ENCODE data around the gene TRIP6. TPM values are rescaled to one million over a fixed set of nuclear protein-coding genes. Genes with fewer than 3 reads are reported as not detected.

The TRIP6 gene
- total and polyA plus RNA-seq, 5 donors from 2014 or later = 2.8 to 8.4 (median 3.7) TPM

GRCh38 chr7:100824499-100825214, 42.5 kb upstream of the TRIP6 start:
- Histone ChIP-seq H3K27ac (ENCODE audit: insufficient read depth, low read length, poor library complexity, severe bottlenecking) (no peak overlapping the region), H3K9me3 (ENCODE audit: control insufficient read depth in 2 of 2, low read length in 2 of 2) (no peaks in the 10 kb centered on the region), H3K27me3 (ENCODE audit: control insufficient read depth, insufficient read depth, low read length) (peaks cover 6% of the 10 kb centered on the region), H3K4me3 (ENCODE audit: low read depth, low read length) (no peak overlapping the region), H3K36me3 (ENCODE audit: control insufficient read depth, insufficient read depth, low read length) (no peaks in the 10 kb centered on the region), H3K4me1 (ENCODE audit: control insufficient read depth, insufficient read depth, low read length, poor library complexity, severe bottlenecking) (peaks cover 20% of the 10 kb centered on the region)
- no peak for DNase-seq
- Mint-ChIP-seq H3K4me3 (no peak overlapping the region), H3K36me3 (no peaks in the 10 kb centered on the region), H3K9me3 (peaks cover 0 to 2% (median 0%) of the 10 kb centered on the region in 7 donors), H3K27ac (no peak overlapping the region), H3K27me3 (peaks cover 49% of the 10 kb centered on the region), H3K4me1 (peaks cover 0 to 23% (median 13%) of the 10 kb centered on the region in 4 donors)
- no peak for ATAC-seq (ENCODE audit: low read depth in 2 of 2)

GRCh38 chr7:100825215-100825671, 41.9 kb upstream of the TRIP6 start:
- Histone ChIP-seq H3K4me1 (ENCODE audit: control insufficient read depth, insufficient read depth, low read length, poor library complexity, severe bottlenecking) (peaks cover 20% of the 10 kb centered on the region), H3K9me3 (ENCODE audit: control insufficient read depth in 2 of 2, low read length in 2 of 2) (no peaks in the 10 kb centered on the region), H3K27ac (ENCODE audit: insufficient read depth, low read length, poor library complexity, severe bottlenecking) (no peak overlapping the region), H3K36me3 (ENCODE audit: control insufficient read depth, insufficient read depth, low read length) (no peaks in the 10 kb centered on the region), H3K4me3 (ENCODE audit: low read depth, low read length) (no peak overlapping the region), H3K27me3 (ENCODE audit: control insufficient read depth, insufficient read depth, low read length) (peaks cover 6% of the 10 kb centered on the region)
- Mint-ChIP-seq H3K4me1 (peaks cover 0 to 23% (median 13%) of the 10 kb centered on the region in 4 donors), H3K36me3 (no peaks in the 10 kb centered on the region), H3K27me3 (peaks cover 49% of the 10 kb centered on the region), H3K9me3 (peaks cover 0 to 2% (median 0%) of the 10 kb centered on the region in 7 donors), H3K4me3 (peak overlapping the region in 1 of 4 donors; percentile 13), H3K27ac (no peak overlapping the region)
- no peak for DNase-seq
- no peak for ATAC-seq (ENCODE audit: low read depth in 2 of 2)

GRCh38 chr7:100825751-100826513, 41.3 kb upstream of the TRIP6 start:
- H3K4me1 ChIP-seq (ENCODE audit: control insufficient read depth, insufficient read depth, low read length, poor library complexity, severe bottlenecking) = peaks cover 20% of the 10 kb centered on the region
- no peaks in the 10 kb centered on the region for H3K36me3 ChIP-seq (ENCODE audit: control insufficient read depth, insufficient read depth, low read length)
- Mint-ChIP-seq H3K4me1 (peaks cover 0 to 23% (median 13%) of the 10 kb centered on the region in 4 donors), H3K27ac (no peak overlapping the region), H3K36me3 (no peaks in the 10 kb centered on the region), H3K27me3 (peaks cover 53% of the 10 kb centered on the region), H3K9me3 (peaks cover 0 to 2% (median 0%) of the 10 kb centered on the region in 7 donors), H3K4me3 (peak overlapping the region; percentile 40 to 76 (median 60))
- DNase-seq = no peak
- no peaks in the 10 kb centered on the region for H3K9me3 ChIP-seq (ENCODE audit: control insufficient read depth in 2 of 2, low read length in 2 of 2)
- no peak for ATAC-seq (ENCODE audit: low read depth in 2 of 2)
- no peak overlapping the region for H3K4me3 ChIP-seq (ENCODE audit: low read depth, low read length)
- H3K27ac ChIP-seq (ENCODE audit: insufficient read depth, low read length, poor library complexity, severe bottlenecking) = no peak overlapping the region
- peaks cover 9% of the 10 kb centered on the region for H3K27me3 ChIP-seq (ENCODE audit: control insufficient read depth, insufficient read depth, low read length)

- Mint-ChIP-seq H3K4me3 (peak overlapping the region; percentile 40 to 64 (median 60)), H3K36me3 (no peaks in the 10 kb centered on the region), H3K9me3 (peaks cover 0 to 2% (median 0%) of the 10 kb centered on the region in 7 donors), H3K27me3 (peaks cover 57% of the 10 kb centered on the region), H3K27ac (no peak overlapping the region), H3K4me1 (peaks cover 0 to 23% (median 13%) of the 10 kb centered on the region in 4 donors)
- peaks cover 10% of the 10 kb centered on the region for H3K27me3 ChIP-seq (ENCODE audit: control insufficient read depth, insufficient read depth, low read length)
- ATAC-seq (ENCODE audit: low read depth in 2 of 2) (peak; percentile 16 to 52), DNase-seq (no peak)
- H3K4me1 ChIP-seq (ENCODE audit: control insufficient read depth, insufficient read depth, low read length, poor library complexity, severe bottlenecking) = peaks cover 20% of the 10 kb centered on the region
- no peaks in the 10 kb centered on the region for H3K9me3 ChIP-seq (ENCODE audit: control insufficient read depth in 2 of 2, low read length in 2 of 2)
- H3K36me3 ChIP-seq (ENCODE audit: control insufficient read depth, insufficient read depth, low read length) = no peaks in the 10 kb centered on the region
- no peak overlapping the region for H3K27ac ChIP-seq (ENCODE audit: insufficient read depth, low read length, poor library complexity, severe bottlenecking)
- H3K4me3 ChIP-seq (ENCODE audit: low read depth, low read length) = no peak overlapping the region
These were observed 40.5 kb upstream of the TRIP6 start for GRCh38 chr7:100826514-100827329.

GRCh38 chr7:100827330-100828226, 39.6 kb upstream of the TRIP6 start, which contains the start of gene EPHB4:
TSS of gene EPHB4 (minus strand) at chr7:100827523. CDS start at chr7:100827030, 493 bp downstream.
- Mint-ChIP-seq H3K4me3 (peak within 1 kb of the TSS; percentile 40 to 79 (median 66)), H3K9me3 (peaks cover 0 to 2% (median 0%) of the 10 kb centered on the region in 7 donors), H3K27ac (no peak within 1 kb of the TSS), H3K27me3 (peaks cover 63% of the 10 kb centered on the region), H3K4me1 (peaks cover 0 to 23% (median 13%) of the 10 kb centered on the region in 4 donors), H3K36me3 (no peaks in the 10 kb centered on the region)
- peaks cover 10% of the 10 kb centered on the region for H3K27me3 ChIP-seq (ENCODE audit: control insufficient read depth, insufficient read depth, low read length)
- no peaks in the 10 kb centered on the region for H3K36me3 ChIP-seq (ENCODE audit: control insufficient read depth, insufficient read depth, low read length)
- no peak within 1 kb of the TSS for H3K27ac ChIP-seq (ENCODE audit: insufficient read depth, low read length, poor library complexity, severe bottlenecking)
- ATAC-seq (ENCODE audit: low read depth in 2 of 2) (peak in 1 of 2 donors; percentile 14), DNase-seq (no peak)
- no peaks in the 10 kb centered on the region for H3K9me3 ChIP-seq (ENCODE audit: control insufficient read depth in 2 of 2, low read length in 2 of 2)
- H3K4me3 ChIP-seq (ENCODE audit: low read depth, low read length) = no peak within 1 kb of the TSS
- H3K4me1 ChIP-seq (ENCODE audit: control insufficient read depth, insufficient read depth, low read length, poor library complexity, severe bottlenecking) = peaks cover 20% of the 10 kb centered on the region

GRCh38 chr7:100829150-100829716, 38.0 kb upstream of the TRIP6 start:
- H3K4me3 Mint-ChIP-seq = no peak overlapping the region
- H3K36me3 Mint-ChIP-seq = no peaks in the 10 kb centered on the region
- peaks cover 20% of the 10 kb centered on the region for H3K4me1 ChIP-seq (ENCODE audit: control insufficient read depth, insufficient read depth, low read length, poor library complexity, severe bottlenecking)
- no peak for ATAC-seq (ENCODE audit: low read depth in 2 of 2)
- H3K36me3 ChIP-seq (ENCODE audit: control insufficient read depth, insufficient read depth, low read length) = no peaks in the 10 kb centered on the region
- H3K27me3 Mint-ChIP-seq = peaks cover 58% of the 10 kb centered on the region
- peaks cover 0 to 24% (median 13%) of the 10 kb centered on the region in 4 donors for H3K4me1 Mint-ChIP-seq
- H3K27me3 ChIP-seq (ENCODE audit: control insufficient read depth, insufficient read depth, low read length) = peaks cover 10% of the 10 kb centered on the region
- no peaks in the 10 kb centered on the region for H3K9me3 ChIP-seq (ENCODE audit: control insufficient read depth in 2 of 2, low read length in 2 of 2)
- DNase-seq = no peak
- peaks cover 0 to 2% (median 0%) of the 10 kb centered on the region in 7 donors for H3K9me3 Mint-ChIP-seq
- H3K27ac Mint-ChIP-seq = no peak overlapping the region
- H3K4me3 ChIP-seq (ENCODE audit: low read depth, low read length) = no peak overlapping the region
- H3K27ac ChIP-seq (ENCODE audit: insufficient read depth, low read length, poor library complexity, severe bottlenecking) = no peak overlapping the region
